HepG2 (cell line): Measurements from ENCODE around the gene KIAA0232. TPM values are rescaled to one million over a fixed set of nuclear protein-coding genes. Genes with fewer than 3 reads are reported as not detected.

ENCODE experiments used
- ASH2L ChIP-seq: fragments of 300-600, 200-600 bp; sonication (generic); IDR thresholded peaks from 2 replicates; pipeline ENCODE4 v1.7.0; 2017; ENCODE audit warnings: low read depth, mild to moderate bottlenecking, moderate library complexity, mixed read lengths, low read length; ENCODE audit not compliant: insufficient read length
- CREB3 ChIP-seq: sonication (generic); formaldehyde crosslinking; IDR thresholded peaks from 2 replicates; pipeline ENCODE4 v1.5.0; 2020; ENCODE audit warnings: missing genetic modification reagents
- FIP1L1 ChIP-seq: fragments of 200-400 bp; formaldehyde crosslinking; IDR thresholded peaks from 2 replicates; pipeline ENCODE4 v1.6.1; 2018; ENCODE audit warnings: low read depth, mild to moderate bottlenecking, low read length, moderate library complexity, borderline replicate concordance; ENCODE audit not compliant: insufficient read depth
- FOXK1 ChIP-seq: sonication (generic); formaldehyde crosslinking; IDR thresholded peaks from 2 replicates; pipeline ENCODE4 v1.4.0; 2020; ENCODE audit warnings: low read depth, missing genetic modification reagents, borderline replicate concordance
- GTF2F1 ChIP-seq: fragments of 150-350 bp; IDR thresholded peaks from 2 replicates; pipeline ENCODE4 v1.6.1; 2014; ENCODE audit warnings: low read length
- HES4 ChIP-seq: sonication (generic); formaldehyde crosslinking; IDR thresholded peaks from 2 replicates; pipeline ENCODE4 v1.9.0; 2021; ENCODE audit warnings: mild to moderate bottlenecking, missing genetic modification reagents, borderline replicate concordance
- HNF4G ChIP-seq, 2 experiments: sonication (generic) in 1 of 2; formaldehyde crosslinking in 1 of 2; IDR thresholded peaks; 2 replicates each; pipeline versions ENCODE4 v1.4.0 to v1.6.1; 2011 to 2020; ENCODE audit warnings: borderline replicate concordance in 2 of 2, low read depth in 2 of 2, mild to moderate bottlenecking in 2 of 2, low read length in 1 of 2, missing genetic modification reagents in 1 of 2, moderate library complexity in 1 of 2
- HOXA3 ChIP-seq: sonication (generic); formaldehyde crosslinking; IDR thresholded peaks from 2 replicates; pipeline ENCODE4 v1.5.0; 2020; ENCODE audit warnings: missing genetic modification reagents
- KAT7 ChIP-seq: IDR thresholded peaks from 2 replicates; pipeline ENCODE4 v1.6.1; 2018; ENCODE audit warnings: borderline replicate concordance, missing compliant biosample characterization
- KLF12 ChIP-seq: sonication (generic); formaldehyde crosslinking; IDR thresholded peaks from 2 replicates; pipeline ENCODE4 v1.4.0; 2020; ENCODE audit warnings: missing genetic modification reagents, borderline replicate concordance
- PATZ1 ChIP-seq: sonication (generic); formaldehyde crosslinking; IDR thresholded peaks from 2 replicates; pipeline ENCODE4 v1.4.0; 2020; ENCODE audit warnings: missing genetic modification reagents
- RBAK ChIP-seq: sonication (generic); formaldehyde crosslinking; IDR thresholded peaks from 2 replicates; pipeline ENCODE4 v1.5.1; 2020; ENCODE audit warnings: mild to moderate bottlenecking, missing genetic modification reagents
- RFXANK ChIP-seq: IDR thresholded peaks from 2 replicates; pipeline ENCODE4 v1.6.1; 2016
- SMC3 ChIP-seq: IDR thresholded peaks from 2 replicates; pipeline ENCODE4 v1.6.1; 2011; ENCODE audit warnings: low read length, improper control_type of control experiment
- TARDBP ChIP-seq: sonication (generic); formaldehyde crosslinking; IDR thresholded peaks from 2 replicates; pipeline ENCODE4 v1.8.0; 2022; ENCODE audit warnings: mild to moderate bottlenecking, missing genetic modification reagents
- ZNF317 ChIP-seq: sonication (generic); formaldehyde crosslinking; IDR thresholded peaks from 2 replicates; pipeline ENCODE4 v1.5.0; 2020; ENCODE audit warnings: mild to moderate bottlenecking, missing genetic modification reagents
- ZNF558 ChIP-seq: sonication (generic); formaldehyde crosslinking; IDR thresholded peaks from 2 replicates; pipeline ENCODE4 v1.9.0; 2022; ENCODE audit warnings: mild to moderate bottlenecking, missing genetic modification reagents, borderline replicate concordance
- ZNF740 ChIP-seq: sonication (generic); formaldehyde crosslinking; IDR thresholded peaks from 2 replicates; pipeline ENCODE4 v1.4.0; 2020; ENCODE audit warnings: missing genetic modification reagents
- ZNF768 ChIP-seq: sonication (generic); formaldehyde crosslinking; IDR thresholded peaks from 2 replicates; pipeline ENCODE4 v1.4.0; 2020; ENCODE audit warnings: missing genetic modification reagents
- ZNF788 ChIP-seq: sonication (generic); formaldehyde crosslinking; IDR thresholded peaks from 2 replicates; pipeline ENCODE4 v1.5.0; 2020; ENCODE audit warnings: mild to moderate bottlenecking, missing genetic modification reagents, borderline replicate concordance
- polyA plus RNA-seq, 8 experiments: library from polyadenylated mRNA; depleted of rRNA in 3 of 8; stranded (reverse) in 7 of 8; unstranded in 1 of 8; fragments of >200 nt; fragmentation: Illumina TruSeq in 4 of 8; extraction: Trizol in 4 of 8; gene quantifications; 2 replicates each; pipeline versions ENCODE4 v1.2.1 to v1.2.3, GENCODE V29; 2011 to 2016; ENCODE audit warnings: low read depth in 4 of 8, missing spikeins in 1 of 8, mixed read lengths in 1 of 8; ENCODE audit not compliant: insufficient read depth in 1 of 8
- total RNA-seq, 5 experiments: library from RNA; depleted of rRNA; stranded (reverse); fragments of >200 nt; fragmentation: Illumina TruSeq; extraction: Trizol; gene quantifications; 2 replicates each; pipeline ENCODE4 v1.2.3, GENCODE V29; 2016; ENCODE audit warnings: low read depth in 1 of 5
- TF ChIP-seq, protein P1 (sequence below): sonication (generic); formaldehyde crosslinking; IDR thresholded peaks from 2 replicates; pipeline ENCODE4 v1.4.0; 2020; ENCODE audit warnings: missing genetic modification reagents, borderline replicate concordance

KIAA0232 gene
- total and polyA plus RNA-seq, 2 of the 13 experiments (the other 11 are each of a cell fraction or from before 2014, with no cell fraction given), result 7.8 to 17.1 TPM

- TF ChIP-seq ZNF558 (CRISPR knock-in tag) (0 out of 2 replicates have a peak, but pooled peaks have one; percentile 77), ZNF740 (CRISPR knock-in tag) (peak; percentile 36; the same call in 1 of the 2 replicates), FIP1L1 (no peak), TARDBP (CRISPR knock-in tag) (0 out of 2 replicates have a peak, but pooled peaks have one; percentile 43), RBAK (CRISPR knock-in tag) (no peak), GTF2F1 (no peak), HNF4G (IDR thresholded peaks at IDR 0.05; ENCODE audit: borderline replicate concordance, low read depth, low read length) (peak; percentile 63), HNF4G (CRISPR knock-in tag; IDR thresholded peaks at IDR 0.05; ENCODE audit: borderline replicate concordance, low read depth) (no peak), KAT7 (CRISPR knock-in tag) (peak; percentile 59; the same call in 1 of the 2 replicates), ZNF317 (CRISPR knock-in tag) (no peak), CREB3 (CRISPR knock-in tag) (no peak), ASH2L (peak; percentile 49), ZNF768 (CRISPR knock-in tag) (peak; percentile 26; the same call in 1 of the 2 replicates), RFXANK (CRISPR knock-in tag) (no peak), HOXA3 (CRISPR knock-in tag) (no peak), KLF12 (CRISPR knock-in tag) (0 out of 2 replicates have a peak, but pooled peaks have one; percentile 63), HES4 (CRISPR knock-in tag) (no peak), PATZ1 (CRISPR knock-in tag) (peak; percentile 55), ZNF788 (CRISPR knock-in tag) (0 out of 2 replicates have a peak, but pooled peaks have one; percentile 31), FOXK1 (CRISPR knock-in tag) (peak; percentile 41; the same call in 1 of the 2 replicates), SMC3 (no peak)
- TF ChIP-seq, protein P1, sequence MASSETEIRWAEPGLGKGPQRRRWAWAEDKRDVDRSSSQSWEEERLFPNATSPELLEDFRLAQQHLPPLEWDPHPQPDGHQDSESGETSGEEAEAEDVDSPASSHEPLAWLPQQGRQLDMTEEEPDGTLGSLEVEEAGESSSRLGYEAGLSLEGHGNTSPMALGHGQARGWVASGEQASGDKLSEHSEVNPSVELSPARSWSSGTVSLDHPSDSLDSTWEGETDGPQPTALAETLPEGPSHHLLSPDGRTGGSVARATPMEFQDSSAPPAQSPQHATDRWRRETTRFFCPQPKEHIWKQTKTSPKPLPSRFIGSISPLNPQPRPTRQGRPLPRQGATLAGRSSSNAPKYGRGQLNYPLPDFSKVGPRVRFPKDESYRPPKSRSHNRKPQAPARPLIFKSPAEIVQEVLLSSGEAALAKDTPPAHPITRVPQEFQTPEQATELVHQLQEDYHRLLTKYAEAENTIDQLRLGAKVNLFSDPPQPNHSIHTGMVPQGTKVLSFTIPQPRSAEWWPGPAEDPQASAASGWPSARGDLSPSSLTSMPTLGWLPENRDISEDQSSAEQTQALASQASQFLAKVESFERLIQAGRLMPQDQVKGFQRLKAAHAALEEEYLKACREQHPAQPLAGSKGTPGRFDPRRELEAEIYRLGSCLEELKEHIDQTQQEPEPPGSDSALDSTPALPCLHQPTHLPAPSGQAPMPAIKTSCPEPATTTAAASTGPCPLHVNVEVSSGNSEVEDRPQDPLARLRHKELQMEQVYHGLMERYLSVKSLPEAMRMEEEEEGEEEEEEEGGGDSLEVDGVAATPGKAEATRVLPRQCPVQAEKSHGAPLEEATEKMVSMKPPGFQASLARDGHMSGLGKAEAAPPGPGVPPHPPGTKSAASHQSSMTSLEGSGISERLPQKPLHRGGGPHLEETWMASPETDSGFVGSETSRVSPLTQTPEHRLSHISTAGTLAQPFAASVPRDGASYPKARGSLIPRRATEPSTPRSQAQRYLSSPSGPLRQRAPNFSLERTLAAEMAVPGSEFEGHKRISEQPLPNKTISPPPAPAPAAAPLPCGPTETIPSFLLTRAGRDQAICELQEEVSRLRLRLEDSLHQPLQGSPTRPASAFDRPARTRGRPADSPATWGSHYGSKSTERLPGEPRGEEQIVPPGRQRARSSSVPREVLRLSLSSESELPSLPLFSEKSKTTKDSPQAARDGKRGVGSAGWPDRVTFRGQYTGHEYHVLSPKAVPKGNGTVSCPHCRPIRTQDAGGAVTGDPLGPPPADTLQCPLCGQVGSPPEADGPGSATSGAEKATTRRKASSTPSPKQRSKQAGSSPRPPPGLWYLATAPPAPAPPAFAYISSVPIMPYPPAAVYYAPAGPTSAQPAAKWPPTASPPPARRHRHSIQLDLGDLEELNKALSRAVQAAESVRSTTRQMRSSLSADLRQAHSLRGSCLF, result no peak
Observed at GRCh38 chr4:6767748-6768538, 14.6 kb upstream of the KIAA0232 start (continued).
